Fibroblast of gingiva (primary cell): Measurements from ENCODE around the gene VWA8.

Source experiments
- DNase-seq: peaks from one replicate; pipeline ENCODE4 v3.0.0-alpha.2; 2011; ENCODE audit warnings: low read depth

The VWA8 gene

GRCh38 chr13:41802684-41803444 lies 158.0 kb downstream of the VWA8 start:
- DNase-seq, result peak; percentile 30

GRCh38 chr13:41802043-41802683 lies 158.7 kb downstream of the VWA8 start:
- DNase-seq, result no peak

- DNase-seq, result peak; percentile 4
Observed at GRCh38 chr13:41791056-41791455, 169.9 kb downstream of the VWA8 start.

GRCh38 chr13:41788552-41788951 lies 172.4 kb downstream of the VWA8 start:
- no peak for DNase-seq

- no peak for DNase-seq
Observed at GRCh38 chr13:41785402-41786172, 175.3 kb downstream of the VWA8 start.

GRCh38 chr13:41782086-41782485 lies 178.8 kb downstream of the VWA8 start:
- no peak for DNase-seq

GRCh38 chr13:41780715-41781706 lies 179.9 kb downstream of the VWA8 start:
- DNase-seq, result peak; percentile 92

GRCh38 chr13:41775251-41775650 lies 185.7 kb downstream of the VWA8 start:
- DNase-seq, result no peak

- no peak for DNase-seq
Observed at GRCh38 chr13:41774605-41775218, 186.2 kb downstream of the VWA8 start.

GRCh38 chr13:41767801-41768200 lies 193.1 kb downstream of the VWA8 start:
- no peak for DNase-seq

- no peak for DNase-seq
Observed at GRCh38 chr13:41766439-41766838, 194.5 kb downstream of the VWA8 start.

- no peak for DNase-seq
Observed at GRCh38 chr13:41765813-41766212, 195.1 kb downstream of the VWA8 start.

GRCh38 chr13:41765020-41765419 lies 195.9 kb downstream of the VWA8 start:
- no peak for DNase-seq

- DNase-seq, result no peak
Observed at GRCh38 chr13:41764558-41764957, 196.4 kb downstream of the VWA8 start.

- DNase-seq, result no peak
Observed at GRCh38 chr13:41763782-41764181, 197.1 kb downstream of the VWA8 start.

GRCh38 chr13:41762796-41763195 lies 198.1 kb downstream of the VWA8 start:
- DNase-seq, result no peak

GRCh38 chr13:41756198-41756880 lies 204.6 kb downstream of the VWA8 start:
- no peak for DNase-seq

GRCh38 chr13:41751734-41752445 lies 209.0 kb downstream of the VWA8 start:
- no peak for DNase-seq

GRCh38 chr13:41751277-41751676 lies 209.6 kb downstream of the VWA8 start:
- DNase-seq, result peak; percentile 2

GRCh38 chr13:41746259-41746658 lies 214.7 kb downstream of the VWA8 start:
- peak; percentile 68 for DNase-seq
